Measurements from ENCODE around the gene SPTBN1. TPM values are rescaled to one million over a fixed set of nuclear protein-coding genes. Genes with fewer than 3 reads are reported as not detected.
A peak's percentile ranks its signal among the peaks of the same experiment; 100 is the strongest.

Gene SPTBN1
- total and polyA plus RNA-seq, 2 experiments from 2014 or later, result 122 to 341 TPM

DNA sequence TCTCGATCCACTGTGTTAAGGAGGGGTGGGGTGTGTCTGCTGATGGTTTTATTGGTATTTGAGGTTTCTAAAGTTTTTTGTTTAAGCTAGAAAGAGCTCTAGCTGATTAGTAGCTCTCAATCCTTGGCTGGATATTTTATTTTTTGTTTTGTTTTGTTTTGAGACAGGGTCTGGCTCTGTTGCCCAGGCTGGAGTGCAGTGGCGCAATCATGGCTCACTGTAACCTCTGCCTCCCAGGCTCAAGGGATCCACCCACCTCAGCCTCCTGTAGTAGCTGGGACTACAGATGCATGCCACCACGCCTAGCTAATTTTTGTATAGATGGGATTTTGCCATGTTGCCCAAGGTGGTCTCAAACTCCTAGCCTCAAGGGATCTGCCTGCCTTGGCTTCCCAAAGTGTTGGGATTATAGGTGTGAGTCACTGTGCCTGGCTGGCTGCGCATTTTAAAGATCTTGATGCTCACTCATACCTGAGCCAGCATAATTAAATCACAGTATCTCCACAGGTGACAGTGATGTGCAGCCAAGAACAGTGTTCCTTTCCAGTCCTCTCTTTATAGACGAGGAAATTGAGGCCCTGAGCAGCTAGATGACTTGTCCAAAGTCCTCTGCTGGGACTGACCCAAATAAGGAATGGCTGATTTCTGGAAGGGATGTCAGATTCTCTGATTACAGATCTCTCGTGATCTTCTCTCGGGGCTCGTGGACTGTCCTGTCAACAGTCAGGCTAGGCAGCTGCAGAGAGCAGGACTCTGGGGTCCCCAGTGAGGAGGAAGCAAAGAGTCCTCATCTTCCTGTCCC, 44.5 kb downstream of the SPTBN1 start:
- H2AFZ ChIP-seq, result no peak overlapping the region

DNA sequence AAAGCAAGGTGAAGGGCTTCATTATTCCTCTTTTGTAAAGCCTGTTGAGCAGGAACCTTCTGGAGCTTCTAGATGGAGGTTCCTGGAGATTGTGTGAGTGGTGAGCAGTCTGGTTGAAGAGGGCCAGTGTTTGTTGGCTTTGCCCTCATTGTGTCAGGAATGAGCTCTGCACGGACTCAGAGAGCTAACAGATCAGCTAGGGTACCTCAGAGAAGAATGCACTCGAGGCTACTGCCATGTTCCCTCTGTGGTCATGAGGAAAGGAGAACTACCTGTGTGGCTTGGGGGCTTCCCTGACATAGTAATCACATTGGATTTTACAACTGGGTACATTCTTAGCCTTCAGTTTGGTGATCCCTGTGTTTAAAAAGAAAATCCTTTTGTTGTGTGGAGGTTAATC, 46.6 kb downstream of the SPTBN1 start:
- Histone ChIP-seq H3K9me2 (replicated peaks; ENCODE audit: insufficient read depth) (no peaks in the 10 kb centered on the region), H3K9me3 (ENCODE audit: low read depth) (no peaks in the 10 kb centered on the region), H2AFZ (no peak overlapping the region), H3K4me1 (ENCODE audit: insufficient read depth) (peaks cover 39% of the 10 kb centered on the region), H3K79me2 (peaks cover 89% of the 10 kb centered on the region), H3K27me3 (no peaks in the 10 kb centered on the region), H3K36me3 (replicated peaks; ENCODE audit: insufficient read depth, low read depth) (no peaks in the 10 kb centered on the region), H3K4me3 (no peak overlapping the region), H4K20me1 (ENCODE audit: insufficient read depth, poor library complexity, severe bottlenecking) (peaks cover 38% of the 10 kb centered on the region), H3K27ac (no peak overlapping the region), H3K4me2 (no peak overlapping the region)
- 69% methylated on average over 2 of the region's 2 CpGs for WGBS (ENCODE audit: low lambda C conversion rate, missing lambda C conversion rate)
- DNase-seq (ENCODE audit: low spot score), result no peak
- TF ChIP-seq EZH2 (IDR thresholded peaks at IDR 0.05; ENCODE audit: borderline replicate concordance), result no peak
- no peak for TF ChIP-seq EZH2phosphoT487 (IDR thresholded peaks at IDR 0.05; ENCODE audit: low read depth, severe bottlenecking, unreplicated experiment)
- TF ChIP-seq, protein P1, sequence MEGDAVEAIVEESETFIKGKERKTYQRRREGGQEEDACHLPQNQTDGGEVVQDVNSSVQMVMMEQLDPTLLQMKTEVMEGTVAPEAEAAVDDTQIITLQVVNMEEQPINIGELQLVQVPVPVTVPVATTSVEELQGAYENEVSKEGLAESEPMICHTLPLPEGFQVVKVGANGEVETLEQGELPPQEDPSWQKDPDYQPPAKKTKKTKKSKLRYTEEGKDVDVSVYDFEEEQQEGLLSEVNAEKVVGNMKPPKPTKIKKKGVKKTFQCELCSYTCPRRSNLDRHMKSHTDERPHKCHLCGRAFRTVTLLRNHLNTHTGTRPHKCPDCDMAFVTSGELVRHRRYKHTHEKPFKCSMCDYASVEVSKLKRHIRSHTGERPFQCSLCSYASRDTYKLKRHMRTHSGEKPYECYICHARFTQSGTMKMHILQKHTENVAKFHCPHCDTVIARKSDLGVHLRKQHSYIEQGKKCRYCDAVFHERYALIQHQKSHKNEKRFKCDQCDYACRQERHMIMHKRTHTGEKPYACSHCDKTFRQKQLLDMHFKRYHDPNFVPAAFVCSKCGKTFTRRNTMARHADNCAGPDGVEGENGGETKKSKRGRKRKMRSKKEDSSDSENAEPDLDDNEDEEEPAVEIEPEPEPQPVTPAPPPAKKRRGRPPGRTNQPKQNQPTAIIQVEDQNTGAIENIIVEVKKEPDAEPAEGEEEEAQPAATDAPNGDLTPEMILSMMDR (IDR thresholded peaks at IDR 0.05; ENCODE audit: poor library complexity), result no peak

More for the DNA sequence above, 44.5 kb downstream of the SPTBN1 start:
- DNase-seq (ENCODE audit: low spot score), result no peak
- H3K27me3 ChIP-seq, result no peaks in the 10 kb centered on the region
- no peak for TF ChIP-seq EZH2 (IDR thresholded peaks at IDR 0.05; ENCODE audit: borderline replicate concordance)
- no peak for TF ChIP-seq EZH2phosphoT487 (IDR thresholded peaks at IDR 0.05; ENCODE audit: low read depth, severe bottlenecking, unreplicated experiment)
- TF ChIP-seq, protein P1 (IDR thresholded peaks at IDR 0.05; ENCODE audit: poor library complexity), result no peak
- no peaks in the 10 kb centered on the region for H3K9me2 ChIP-seq (replicated peaks; ENCODE audit: insufficient read depth)
- H3K4me3 ChIP-seq, result no peak overlapping the region
- H3K36me3 ChIP-seq (replicated peaks; ENCODE audit: insufficient read depth, low read depth), result no peaks in the 10 kb centered on the region
- H3K4me2 ChIP-seq, result no peak overlapping the region
- peaks cover 30% of the 10 kb centered on the region for H4K20me1 ChIP-seq (ENCODE audit: insufficient read depth, poor library complexity, severe bottlenecking)
- H3K9me3 ChIP-seq (ENCODE audit: low read depth), result no peaks in the 10 kb centered on the region
- peaks cover 39% of the 10 kb centered on the region for H3K4me1 ChIP-seq (ENCODE audit: insufficient read depth)
- peak overlapping the region; percentile 20 for H3K27ac ChIP-seq
- WGBS (ENCODE audit: low lambda C conversion rate, missing lambda C conversion rate), result 70% methylated on average over 8 of the region's 8 CpGs
- H3K79me2 ChIP-seq, result peaks cover 83% of the 10 kb centered on the region

DNA sequence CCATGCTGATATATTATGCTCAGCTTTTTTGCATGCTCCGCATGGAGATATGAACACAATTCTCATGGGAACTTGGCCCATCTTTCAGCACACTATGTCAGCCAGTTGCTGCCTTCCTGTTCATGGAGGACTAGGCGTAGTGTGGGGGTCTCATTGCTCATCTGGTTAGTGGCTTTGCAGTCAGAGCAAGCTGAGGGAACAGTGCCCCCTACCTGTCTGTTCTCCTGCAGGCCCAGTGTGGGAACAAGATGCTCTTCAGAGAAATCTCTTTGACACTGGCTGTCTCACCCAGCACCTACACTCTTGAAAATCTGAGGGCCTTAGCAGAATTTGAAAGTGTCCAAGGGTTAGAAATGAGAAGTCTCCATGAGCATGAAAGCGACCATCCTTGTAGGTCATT, 47.1 kb downstream of the SPTBN1 start:
- peak; percentile 32 for DNase-seq (ENCODE audit: low spot score)
- H3K4me1 ChIP-seq (ENCODE audit: insufficient read depth), result peaks cover 39% of the 10 kb centered on the region
- whole genome bisulfite sequencing (ENCODE audit: low lambda C conversion rate, missing lambda C conversion rate), result 70% methylated on average over 3 of the region's 3 CpGs
- H3K4me3 ChIP-seq, result no peak overlapping the region
- peaks cover 38% of the 10 kb centered on the region for H4K20me1 ChIP-seq (ENCODE audit: insufficient read depth, poor library complexity, severe bottlenecking)
- no peaks in the 10 kb centered on the region for H3K9me3 ChIP-seq (ENCODE audit: low read depth)
- peaks cover 91% of the 10 kb centered on the region for H3K79me2 ChIP-seq
- H3K27me3 ChIP-seq, result no peaks in the 10 kb centered on the region
- no peak overlapping the region for H2AFZ ChIP-seq
- TF ChIP-seq, protein P1 (IDR thresholded peaks at IDR 0.05; ENCODE audit: poor library complexity), result peak; percentile 36
- TF ChIP-seq EZH2 (IDR thresholded peaks at IDR 0.05; ENCODE audit: borderline replicate concordance), result no peak
- H3K4me2 ChIP-seq, result no peak overlapping the region
- no peaks in the 10 kb centered on the region for H3K9me2 ChIP-seq (replicated peaks; ENCODE audit: insufficient read depth)
- no peak overlapping the region for H3K27ac ChIP-seq
- H3K36me3 ChIP-seq (replicated peaks; ENCODE audit: insufficient read depth, low read depth), result no peaks in the 10 kb centered on the region
